GM21717 (cell line): ENCODE measurements around the gene SOX14.

Experiments used
- ATAC-seq: cut with Tn5 transposase; IDR thresholded peaks from one replicate; pipeline ENCODE4 v1.9.1; 2021; ENCODE audit warnings: mild to moderate bottlenecking, moderate library complexity; ENCODE audit not compliant: unreplicated experiment

Gene SOX14

DNA sequence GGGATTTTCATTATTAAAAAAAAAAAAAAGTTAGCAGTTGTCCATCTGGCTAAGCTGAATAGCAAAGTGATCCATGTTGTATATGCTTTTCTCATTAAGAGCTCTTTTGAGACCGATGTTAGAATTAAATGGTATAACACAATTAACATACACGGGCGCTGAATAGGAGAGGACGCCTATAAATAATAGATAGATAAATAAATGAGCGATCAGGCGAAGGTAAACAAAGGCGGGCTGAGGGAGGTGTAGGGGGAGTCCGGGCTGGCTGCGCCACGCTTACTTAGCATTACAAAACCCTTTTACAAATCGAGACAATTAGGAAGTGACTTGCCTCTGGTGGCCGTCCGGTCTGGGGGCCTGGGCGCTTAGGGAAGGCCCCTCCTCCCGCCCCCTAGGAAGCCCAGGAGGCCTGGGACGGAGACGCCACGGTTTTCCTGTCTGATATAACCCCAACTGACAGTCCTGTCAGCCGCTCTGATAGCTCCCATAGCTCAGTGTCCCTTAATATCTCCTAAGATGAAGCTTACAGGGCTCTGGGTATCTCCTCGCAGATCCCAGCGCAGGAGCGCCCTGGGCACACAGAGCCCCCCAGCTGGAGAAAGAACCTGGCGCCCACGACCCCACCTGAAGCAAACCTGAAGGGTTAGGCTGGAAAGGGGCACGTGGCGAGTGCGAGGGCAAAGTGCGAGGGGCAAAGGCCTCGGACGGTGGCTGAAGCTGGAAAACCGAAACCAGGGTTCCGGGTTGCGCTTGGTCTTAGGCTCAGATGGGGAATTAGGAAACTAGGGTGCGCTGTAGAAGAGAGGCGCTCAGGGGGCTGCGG, 3.6 kb downstream of the SOX14 start:
- ATAC-seq = no peak

DNA sequence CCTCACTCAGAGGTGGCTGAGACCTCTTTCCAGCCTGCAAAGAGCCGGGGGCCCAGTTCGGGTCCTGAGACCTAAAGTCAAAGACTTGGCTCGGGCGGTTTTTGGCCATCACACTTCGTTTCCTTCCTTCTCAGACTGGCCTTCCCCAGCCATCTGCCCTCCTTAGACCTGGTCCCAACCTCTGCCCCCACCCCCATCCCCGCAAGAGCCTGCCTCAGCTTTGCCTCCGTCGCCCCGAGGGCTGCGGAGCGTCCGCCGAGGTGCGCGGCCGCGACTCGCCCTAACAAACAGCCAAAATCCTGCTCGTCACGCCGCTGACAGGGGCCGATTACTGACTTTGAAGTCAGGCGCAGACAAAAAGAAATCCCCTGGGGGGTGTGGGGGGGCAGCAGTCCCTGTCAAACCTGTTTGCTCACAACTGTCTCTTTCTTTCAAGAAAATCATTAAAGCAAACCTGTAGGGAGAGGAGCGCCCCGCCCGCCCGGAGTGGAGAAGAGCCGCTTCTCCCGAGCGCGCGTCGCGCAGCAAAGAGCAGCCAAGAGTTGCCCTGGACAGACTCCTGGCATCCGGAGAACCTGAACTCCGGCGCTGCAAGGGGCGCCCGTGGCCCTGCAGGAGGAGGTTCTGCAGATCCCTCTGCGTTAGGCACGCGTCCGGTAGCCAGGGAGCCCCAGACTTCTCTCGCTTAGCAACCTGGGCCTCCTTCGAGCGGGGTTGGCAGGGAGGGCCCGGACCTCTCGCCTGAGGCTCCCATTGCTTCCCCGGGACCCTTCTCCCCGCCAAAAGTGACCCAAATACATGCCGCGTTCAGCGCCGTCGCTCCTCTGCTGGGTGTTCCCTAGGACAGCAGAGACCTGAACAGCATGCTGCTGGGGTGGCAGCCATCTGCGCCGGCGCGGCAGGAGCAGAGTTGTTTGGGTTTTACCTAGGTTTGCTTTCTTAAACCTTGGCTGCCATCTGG, 4.5 kb downstream of the SOX14 start:
- ATAC-seq = no peak

DNA sequence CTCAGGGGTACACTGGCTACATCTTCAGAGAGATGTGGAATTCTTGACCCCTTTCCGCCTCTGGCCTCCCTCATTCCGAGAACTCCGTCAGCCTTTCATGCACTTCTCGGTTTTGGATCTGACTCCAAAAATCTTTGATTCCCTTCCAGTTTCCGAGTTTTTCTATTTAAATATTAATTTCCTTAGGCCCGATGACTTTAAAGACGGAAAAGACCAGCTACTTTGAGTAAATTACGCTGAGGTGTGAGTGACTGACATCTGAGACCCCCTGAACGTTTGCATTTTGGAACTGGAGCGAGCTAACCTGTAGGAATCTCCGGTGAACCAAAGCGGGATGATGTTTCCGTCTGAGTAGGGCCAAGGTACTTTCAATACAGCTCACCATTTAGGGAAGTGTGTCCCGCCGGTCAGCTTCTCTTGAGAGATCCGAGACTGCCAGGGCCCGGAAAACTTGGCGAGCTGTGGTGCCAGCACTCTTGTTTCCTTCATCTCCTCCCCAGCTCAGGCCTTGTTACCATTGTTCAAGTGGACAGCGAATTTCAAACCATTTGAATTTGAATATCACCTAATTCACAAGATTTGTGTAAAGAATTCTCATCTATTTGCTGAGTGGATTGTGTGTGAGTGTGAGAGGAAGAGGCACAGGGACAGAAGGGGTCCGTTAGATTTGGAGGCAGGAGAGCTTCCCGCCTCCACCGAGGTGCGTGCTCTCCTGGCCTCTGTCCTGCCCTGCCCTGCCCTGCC, 5.4 kb downstream of the SOX14 start:
- no peak for ATAC-seq

DNA sequence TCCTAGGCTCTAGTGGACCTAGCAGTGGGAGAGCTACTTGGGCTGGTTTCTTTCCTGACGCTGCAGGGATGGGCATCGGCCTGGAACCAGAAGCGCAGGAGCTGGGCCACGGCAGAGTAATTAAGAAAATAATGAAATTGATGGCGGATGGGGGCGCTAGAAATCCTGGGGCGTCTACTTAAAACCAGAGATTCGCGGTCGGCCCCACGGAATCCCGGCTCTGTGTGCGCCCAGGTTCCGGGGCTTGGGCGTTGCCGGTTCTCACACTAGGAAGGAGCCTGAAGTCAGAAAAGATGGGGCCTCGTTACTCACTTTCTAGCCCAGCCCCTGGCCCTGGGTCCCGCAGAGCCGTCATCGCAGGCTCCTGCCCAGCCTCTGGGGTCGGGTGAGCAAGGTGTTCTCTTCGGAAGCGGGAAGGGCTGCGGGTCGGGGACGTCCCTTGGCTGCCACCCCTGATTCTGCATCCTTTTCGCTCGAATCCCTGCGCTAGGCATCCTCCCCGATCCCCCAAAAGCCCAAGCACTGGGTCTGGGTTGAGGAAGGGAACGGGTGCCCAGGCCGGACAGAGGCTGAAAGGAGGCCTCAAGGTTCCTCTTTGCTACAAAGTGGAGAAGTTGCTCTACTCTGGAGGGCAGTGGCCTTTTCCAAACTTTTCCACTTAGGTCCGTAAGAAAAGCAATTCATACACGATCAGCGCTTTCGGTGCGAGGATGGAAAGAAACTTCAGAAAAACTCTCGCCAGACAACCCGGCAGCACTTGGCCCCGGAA, 6.1 kb downstream of the SOX14 start:
- no peak for ATAC-seq

DNA sequence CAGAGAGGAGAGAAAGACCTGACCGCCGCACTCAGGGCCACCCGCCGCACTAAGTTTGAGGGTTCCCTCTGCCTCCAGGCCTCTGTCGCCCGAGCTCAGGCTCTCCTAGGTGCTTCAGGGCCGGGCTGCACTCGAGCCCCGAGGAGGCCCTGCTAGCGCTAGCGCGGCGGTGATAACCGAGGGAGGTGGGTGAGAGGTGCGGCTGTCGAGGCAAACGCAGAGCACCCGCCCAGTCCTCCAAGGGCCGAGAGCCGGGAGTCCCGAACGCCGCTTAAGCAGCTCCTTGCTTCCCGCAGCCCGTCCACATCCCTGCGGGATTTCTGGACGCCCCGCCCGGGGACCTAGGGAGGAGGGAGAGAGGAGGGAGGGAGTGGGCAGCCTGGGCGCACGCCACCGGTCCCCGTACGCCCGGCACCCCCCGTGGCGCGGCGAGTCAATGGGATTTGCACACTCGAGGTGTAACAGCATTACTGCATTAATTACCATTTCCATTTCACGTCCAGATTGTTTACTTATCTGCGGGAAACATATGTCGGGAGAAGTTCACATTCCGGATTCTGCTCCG, 6.8 kb downstream of the SOX14 start:
- no peak for ATAC-seq

DNA sequence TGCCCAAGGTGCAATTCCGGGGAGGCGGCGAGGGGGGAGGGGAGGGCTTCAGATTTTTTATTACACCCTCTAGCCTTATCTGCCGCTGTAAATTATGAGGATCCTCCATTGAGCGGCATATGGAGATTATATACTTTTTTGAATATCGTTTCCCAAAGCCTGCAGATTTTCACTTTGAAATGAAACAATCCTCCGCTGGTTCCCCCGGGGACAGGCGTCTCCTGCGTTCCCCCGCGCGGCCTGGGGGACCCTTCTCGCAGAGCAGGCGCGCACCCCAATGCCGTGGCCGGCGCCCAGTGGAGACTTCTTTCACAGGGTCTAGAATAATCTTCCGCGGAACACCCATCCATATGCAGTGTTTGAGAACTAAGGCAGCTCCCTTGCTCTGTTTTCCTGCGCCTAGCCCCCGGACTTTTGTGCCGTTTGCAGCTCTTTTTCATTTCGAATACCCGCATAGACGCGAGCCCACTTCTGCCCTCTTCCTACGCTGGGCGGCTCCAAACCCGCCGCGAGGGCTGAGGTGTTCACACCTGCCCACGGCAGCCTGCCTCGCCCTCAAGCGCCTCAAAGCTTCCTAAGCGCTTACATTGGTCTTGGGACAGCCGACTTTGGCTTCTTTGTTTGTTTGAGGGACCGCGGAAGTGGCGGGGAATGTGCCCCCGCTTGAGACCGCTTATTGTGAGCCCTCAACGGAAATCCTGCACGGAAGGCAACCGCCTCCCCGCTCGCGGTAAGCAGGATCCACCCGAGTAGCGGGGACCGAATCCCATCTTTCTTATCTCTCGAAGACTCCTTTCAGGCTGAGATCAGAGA, 7.5 kb downstream of the SOX14 start:
- ATAC-seq = no peak

DNA sequence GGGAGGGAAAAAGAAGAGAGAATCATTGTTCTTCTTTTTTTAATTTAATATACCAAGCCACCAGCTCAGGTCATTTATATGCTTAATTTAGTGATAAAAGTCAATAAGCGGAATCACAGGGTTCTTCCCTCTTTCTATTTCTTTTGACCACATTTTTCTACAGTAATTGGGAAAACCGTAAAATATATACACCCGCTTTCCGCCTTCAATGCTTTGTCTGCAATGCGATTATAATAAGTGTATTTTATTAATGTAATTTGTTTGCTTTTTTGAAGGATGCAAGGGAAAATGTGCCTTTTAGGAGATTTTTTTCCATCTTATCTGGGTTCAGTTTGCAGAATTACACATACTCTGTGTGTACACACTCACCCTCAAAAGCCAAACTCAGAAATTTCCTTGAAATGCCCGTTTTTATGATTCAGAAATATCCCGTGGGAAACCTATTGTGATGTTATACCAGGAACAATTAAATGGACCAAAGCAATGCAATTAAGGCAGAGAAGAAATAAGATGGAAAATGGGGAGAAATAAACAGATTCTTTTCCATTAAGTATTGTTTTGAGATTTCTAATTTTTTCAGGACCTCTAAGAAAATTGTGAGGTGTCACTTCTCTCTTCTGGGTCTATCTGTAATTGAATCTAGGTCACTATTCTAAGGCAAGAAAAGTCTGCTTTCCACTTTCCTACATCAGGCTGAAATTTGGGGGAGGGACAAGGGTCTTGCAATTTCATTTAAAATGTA, 8.3 kb downstream of the SOX14 start:
- ATAC-seq = no peak

DNA sequence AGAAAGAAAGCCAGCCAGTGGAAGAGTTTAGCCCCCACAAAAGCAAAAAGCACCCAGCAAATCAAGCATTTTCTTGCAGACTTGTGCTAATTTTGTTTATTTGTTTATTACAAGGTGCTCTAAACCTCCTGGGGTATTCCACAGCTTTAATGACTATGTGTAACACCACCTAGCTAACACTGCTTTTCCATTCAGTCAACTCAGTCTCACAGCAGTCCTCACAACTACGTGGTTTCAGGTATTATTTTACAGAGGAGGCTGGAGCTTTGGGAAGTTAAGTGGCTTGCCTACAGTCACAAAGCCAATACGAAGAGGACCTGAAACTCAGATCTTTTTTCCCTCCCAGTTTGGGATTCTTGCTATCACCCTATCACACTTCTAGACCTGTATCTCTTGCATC, 14.8 kb downstream of the SOX14 start:
- no peak for ATAC-seq

DNA sequence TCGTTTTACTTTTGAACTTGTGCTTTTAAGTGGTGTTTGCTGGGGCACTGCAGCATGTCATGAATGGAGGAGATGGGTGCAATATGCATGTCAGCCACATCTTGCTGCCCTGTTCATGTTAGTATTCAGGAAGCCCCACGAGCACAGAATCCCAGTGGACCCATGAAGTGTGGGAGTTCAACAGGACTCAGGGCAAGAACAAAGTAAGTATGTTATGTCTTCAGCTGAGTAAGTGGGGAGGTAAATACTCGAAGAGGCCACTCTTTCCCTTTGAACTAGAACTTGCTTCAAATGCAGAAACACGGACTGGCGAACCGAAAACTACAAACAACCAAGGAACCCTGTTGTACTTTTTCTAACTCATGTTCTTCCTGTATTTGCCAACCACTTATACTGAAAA, 23.4 kb downstream of the SOX14 start:
- no peak for ATAC-seq

DNA sequence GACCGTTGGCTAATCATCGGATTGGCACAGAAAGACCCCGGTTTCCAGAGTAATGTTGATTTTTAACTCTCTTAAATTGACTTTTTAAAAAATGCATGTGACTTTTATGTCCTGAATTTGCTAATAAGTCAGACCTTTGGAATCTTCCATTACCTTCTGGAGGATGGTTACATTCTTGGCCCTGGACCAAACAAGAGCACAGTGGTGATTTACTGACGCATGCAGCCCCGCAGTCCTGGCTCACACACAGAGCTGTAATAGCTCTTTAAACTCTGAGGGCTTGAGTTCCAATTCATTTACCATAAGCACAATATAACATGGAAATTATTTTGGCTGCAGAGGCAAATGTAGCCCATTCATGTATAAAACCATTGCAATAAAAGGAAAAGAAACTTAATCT, 25.1 kb downstream of the SOX14 start:
- no peak for ATAC-seq

DNA sequence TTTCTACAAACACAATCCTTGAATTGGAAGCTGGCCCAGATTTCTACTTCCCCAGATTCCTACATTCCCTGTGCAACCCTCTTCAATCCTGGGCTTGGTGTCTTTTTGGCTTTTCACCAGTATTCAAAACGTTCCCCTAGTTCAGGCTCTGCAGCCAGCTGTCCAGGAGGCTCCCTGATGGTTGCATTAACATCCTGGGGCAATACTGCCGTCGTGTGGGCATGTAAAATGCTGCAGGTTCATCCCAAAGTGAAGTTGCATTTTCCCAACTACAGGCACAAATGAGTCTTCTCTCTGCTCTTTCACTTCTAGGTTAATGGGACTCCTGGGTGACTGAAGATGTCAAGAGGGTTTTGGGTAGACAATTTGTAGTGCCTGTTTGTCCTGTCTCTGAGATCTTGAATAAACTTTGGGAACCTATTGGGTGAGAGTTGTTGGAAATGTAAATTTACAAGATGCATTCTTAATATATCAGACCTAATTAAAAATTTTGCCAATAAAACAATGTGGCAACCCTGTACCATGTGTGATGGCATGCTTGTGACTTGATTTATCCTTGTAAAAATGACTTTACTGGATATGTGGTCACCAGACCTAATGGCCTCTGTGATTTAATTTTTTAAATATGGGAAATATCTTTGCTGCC, 28.6 kb downstream of the SOX14 start:
- ATAC-seq = no peak

DNA sequence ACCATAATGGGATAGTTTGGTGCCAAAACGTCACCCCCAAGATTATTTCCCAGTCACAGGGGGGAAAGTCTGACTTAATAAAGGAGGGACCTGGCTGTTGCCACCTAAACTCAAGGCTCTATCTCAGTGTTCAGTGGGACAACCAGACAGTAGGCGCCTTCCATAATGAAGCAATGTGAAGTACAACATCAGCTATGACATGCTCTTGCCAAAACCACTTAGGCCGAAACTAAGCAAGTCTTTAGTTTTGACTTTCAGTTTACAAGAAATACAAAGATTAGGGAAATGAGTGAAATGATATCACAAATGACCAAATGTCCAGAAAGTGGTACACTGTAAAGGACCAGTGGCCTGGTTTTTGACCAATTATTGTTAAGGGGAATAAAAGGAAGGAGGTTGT, 32.9 kb downstream of the SOX14 start:
- no peak for ATAC-seq

DNA sequence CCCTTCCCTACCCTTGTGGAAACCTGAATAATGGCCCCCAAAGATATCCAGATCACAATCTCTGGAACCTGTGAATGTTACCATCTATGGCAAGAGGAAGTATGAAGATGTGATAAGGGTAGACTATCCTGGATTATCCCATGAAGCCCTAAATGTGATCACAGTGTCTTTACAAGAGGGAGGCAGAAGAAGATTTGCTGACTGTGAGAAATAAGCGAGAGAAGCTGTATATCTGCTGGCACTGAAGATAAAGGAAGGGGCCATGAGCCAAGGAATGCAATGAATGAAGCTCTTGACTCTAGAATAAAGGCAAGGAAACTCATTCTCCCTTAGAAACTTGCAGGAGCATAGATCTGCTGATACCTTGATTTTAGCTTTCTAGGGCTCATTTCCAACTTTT, 39.1 kb downstream of the SOX14 start:
- no peak for ATAC-seq

DNA sequence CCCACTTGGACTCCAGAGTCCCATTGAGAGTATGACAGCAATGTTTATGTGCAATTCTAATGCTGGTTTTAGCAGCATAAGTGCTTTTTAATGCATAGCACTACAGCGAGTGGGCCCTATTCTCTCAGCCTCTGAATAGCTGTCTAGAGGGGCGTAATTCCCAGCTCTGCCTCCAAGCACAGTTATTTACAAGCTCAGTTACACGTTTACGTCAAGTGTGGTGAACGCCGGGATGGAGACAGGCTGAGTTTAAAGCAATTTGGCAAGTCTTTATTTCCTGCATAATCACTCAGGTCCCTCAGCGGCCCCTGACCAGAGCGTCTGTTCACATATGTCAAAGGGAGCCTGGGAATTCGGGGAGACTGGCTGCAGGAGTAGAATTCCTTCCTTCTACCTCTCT, 43.9 kb downstream of the SOX14 start:
- ATAC-seq = no peak

DNA sequence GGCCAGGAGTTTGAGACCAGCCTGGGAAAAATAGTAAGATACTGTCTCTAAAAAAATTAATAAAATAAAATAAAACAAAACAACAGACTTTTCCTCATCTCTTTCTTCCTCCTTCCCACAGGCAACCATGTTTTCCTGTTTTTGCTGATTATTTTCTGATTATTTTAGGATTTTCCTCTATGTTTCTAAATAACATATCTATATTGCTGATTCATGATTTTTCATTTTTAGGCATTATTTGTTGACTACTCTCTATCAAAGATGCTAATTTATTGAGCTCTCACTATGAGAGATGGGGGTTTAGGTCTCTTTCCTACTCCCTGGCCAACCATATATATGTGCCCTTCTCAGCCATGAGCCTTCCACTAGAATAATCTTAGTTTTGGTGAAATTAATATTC, 45.4 kb downstream of the SOX14 start:
- ATAC-seq = no peak

DNA sequence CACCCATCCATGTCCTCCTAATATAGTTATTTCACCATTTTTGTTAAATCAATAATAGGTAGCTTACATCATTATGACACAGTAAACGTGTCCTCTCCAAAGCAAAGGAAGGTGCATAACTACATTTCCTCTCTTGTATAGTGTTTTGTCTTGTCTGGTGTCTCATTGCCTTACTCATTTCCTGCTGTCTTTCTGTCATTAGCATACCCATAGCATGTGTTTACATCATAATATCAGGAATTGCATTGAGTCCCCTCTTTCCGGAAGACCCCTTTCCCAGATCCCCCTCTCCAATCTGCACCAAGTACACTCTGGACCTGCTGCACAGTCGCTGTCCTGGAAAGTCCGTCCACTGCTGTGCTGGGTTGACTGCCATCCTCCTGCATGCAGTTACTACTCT, 47.9 kb downstream of the SOX14 start:
- ATAC-seq = no peak

DNA sequence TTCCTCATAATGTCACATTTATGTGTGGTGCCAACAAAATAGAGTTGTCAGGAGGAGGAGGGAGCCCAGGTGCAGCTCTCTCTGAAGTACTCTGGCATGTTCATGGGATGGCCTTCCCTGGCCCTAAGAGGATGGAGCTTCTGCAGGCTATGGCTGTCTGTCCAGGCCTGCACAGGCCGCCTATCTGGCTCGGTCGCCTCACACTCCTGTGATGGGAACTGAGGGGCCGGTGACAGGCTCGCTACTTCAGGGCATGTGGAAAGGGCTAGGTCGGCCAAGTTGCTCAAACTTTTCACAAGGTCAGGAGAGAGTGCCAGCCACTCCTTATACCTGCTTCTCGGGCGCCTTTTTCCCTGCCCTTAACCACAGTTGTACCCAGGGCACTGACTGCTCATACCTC, 51.1 kb downstream of the SOX14 start:
- ATAC-seq = no peak
